Stimulated activated CD8-positive, alpha-beta memory T cell treated with anti-CD3 and anti-CD28 coated beads, Interleukin-2, amount 100 ng/mL, for 48 hours (primary cell): Measurements from ENCODE around the gene ZSCAN5A.
A peak's percentile ranks its signal among the peaks of the same experiment; 100 is the strongest.
"Not testable (repeated sequence)": the region's sequence is repeated elsewhere in the genome, so short reads cannot be mapped to it uniquely, and the experiment has no call there.

Experiments
- DNase-seq, 2 donors: peaks; one replicate each; pipeline ENCODE4 v3.0.0-alpha.2; 2020; ENCODE audit warnings: low read depth in 2 of 2

ZSCAN5A gene

DNA sequence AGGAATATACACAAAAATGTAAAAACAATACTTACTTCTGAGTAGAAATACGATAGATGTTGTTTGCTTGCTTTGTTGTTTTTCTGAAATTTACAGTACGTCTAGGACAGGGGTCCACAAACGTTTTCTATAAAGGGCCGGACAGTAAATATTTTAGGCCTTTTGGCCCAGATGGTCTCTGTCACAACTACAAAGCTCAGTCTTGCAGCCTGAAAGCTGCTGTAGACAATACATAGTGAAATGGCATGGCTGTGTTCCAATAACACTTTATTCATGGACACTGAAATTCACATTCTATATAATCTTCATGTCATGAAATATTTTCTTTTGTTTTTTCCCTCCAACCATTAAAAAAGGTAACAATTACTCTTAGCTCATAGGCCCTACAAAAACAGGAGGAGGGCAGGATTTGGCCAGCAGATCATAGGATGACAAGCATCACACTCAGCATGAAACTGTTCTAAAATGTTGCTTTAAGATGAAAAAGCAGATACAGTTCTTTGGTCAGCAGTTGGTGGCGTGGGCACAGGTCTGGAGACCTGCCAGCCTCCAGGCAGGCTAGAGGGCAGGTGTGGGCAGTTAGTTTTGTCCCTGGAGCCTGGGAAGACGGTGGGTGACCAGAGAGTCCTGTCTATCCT, 42.4 kb downstream of the ZSCAN5A start, which contains the start of gene EDDM13:
TSS of gene EDDM13 (plus strand) at position 588 of the 638 bp plus-strand sequence. CDS start 87 bp downstream, outside the sequence.
- DNase-seq: no peak

DNA sequence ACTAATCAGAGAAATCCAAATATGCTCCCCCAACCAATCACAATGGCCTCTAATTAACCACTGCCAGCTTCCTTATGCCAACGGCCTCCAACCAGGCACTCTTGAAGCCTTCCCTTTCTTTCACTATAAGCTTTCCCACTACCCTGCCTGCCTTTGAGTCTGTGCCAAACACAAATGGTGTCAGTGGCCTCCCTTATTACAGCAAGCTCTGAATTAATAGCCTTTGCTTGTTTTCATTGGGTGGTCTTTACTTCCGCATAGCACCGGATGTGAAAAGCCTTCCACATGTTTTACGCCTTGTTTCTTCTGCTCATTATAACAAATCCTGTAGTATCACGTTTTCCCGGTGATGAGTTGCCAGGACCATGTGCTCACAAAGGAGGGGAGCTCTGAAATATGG, 43.5 kb downstream of the ZSCAN5A start:
- DNase-seq: no peak

DNA sequence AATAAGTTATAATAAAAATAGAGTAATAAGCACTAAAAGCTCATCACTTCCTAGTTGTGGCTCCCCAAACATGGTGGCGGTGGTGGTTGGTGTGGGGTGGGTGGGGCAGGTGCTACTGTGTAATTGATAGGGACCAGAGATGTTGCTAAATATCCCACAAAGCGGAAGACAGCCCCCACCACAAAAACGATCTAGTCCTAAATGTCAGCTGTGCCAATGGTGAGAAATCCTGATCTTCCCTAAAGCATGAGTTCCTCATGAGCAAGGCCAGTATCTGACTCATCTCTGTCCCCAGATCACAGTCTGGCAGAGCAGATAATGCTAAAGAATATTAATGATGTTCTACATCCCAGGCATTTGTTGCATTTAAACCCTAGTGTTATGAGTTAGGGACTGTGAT, 44.0 kb downstream of the ZSCAN5A start:
- no peak for DNase-seq

DNA sequence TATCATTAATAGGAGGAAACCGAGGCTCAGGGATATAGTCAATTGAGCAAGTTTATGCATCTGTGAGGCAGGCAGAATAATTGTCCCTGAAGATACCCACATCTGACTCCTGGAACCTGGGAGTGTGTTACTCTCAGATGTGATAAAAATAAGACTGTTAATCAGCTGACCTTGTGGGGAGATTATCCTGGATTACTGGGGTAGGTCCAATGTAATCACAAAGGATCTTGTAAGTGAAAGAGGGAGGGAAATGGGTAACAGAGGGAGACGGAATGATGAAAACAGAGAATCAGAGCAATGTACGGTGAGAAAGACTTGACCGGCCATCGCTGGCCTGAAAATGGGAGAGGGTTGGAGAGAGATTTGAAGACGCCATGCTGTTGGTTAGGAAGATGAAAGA, 45.3 kb downstream of the ZSCAN5A start:
- no peak for DNase-seq

DNA sequence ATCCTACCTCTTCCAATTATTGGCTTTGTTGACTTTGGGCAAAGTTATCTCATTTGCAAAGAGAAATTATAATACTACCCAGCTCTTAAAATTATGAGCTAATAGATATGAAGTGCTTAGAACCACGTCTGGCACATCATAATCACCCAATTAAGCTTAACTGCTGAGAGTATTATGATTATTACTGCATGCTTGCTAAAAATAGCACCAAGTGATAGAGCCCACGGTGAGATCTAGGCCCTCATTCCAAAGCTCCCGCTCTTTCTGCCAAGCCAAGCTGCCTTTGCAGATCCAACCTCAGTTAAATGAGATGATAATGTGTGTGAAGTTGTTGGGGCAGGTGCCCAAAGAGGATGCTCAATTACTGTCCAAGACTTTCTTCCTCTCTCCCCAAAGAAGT, 48.6 kb downstream of the ZSCAN5A start:
- DNase-seq: no peak

- no peak for DNase-seq
These were observed 51.3 kb downstream of the ZSCAN5A start for GRCh38 chr19:56263319-56263718.

- not testable (repeated sequence) for DNase-seq
These were observed 52.7 kb downstream of the ZSCAN5A start for GRCh38 chr19:56261932-56262331.

- no peak for DNase-seq
These were observed 53.5 kb downstream of the ZSCAN5A start for GRCh38 chr19:56261145-56261544.

DNA sequence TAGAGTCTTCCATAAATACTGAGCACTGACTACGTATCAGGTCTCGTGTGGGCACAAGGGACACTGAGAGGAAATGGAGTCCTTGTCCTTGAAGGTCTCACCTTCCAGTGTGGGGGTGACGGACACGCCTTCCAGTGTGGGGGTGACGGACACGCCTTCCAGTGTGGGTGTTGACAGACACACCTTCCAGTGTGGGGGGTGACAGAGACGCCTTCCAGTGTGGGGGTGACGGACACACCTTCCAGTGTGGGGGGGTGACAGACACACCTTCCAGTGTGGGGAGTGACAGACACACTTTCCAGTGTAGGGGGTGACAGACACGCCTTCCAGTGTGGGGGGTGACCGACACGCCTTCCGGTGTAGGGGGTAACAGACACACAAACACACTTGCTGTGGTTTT, 56.4 kb downstream of the ZSCAN5A start:
- no peak for DNase-seq

DNA sequence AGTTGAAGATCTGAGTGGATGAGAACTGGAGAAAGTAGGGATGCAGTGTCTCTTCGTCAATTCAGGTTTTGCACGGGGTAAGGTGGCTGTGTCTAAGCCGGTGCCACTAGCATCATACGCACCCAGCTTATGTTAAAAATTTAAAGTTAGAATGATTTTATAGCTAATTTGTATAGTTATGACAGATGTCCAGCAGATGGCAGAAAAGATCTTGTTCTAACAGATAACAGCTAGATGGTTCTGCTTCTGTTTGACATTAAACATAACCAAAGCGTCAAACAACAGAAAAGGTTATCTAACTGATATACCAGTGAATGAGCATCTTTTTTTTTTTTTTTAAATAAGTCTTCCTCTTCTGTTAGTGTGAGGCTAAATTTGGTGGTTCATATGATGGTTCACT, 60.9 kb downstream of the ZSCAN5A start:
- DNase-seq: no peak

GRCh38 chr19:56252699-56253422, 61.8 kb downstream of the ZSCAN5A start:
- peak; percentile 65 to 72 for DNase-seq

- not testable (repeated sequence) for DNase-seq
These were observed 65.8 kb downstream of the ZSCAN5A start for GRCh38 chr19:56248736-56249338.

DNA sequence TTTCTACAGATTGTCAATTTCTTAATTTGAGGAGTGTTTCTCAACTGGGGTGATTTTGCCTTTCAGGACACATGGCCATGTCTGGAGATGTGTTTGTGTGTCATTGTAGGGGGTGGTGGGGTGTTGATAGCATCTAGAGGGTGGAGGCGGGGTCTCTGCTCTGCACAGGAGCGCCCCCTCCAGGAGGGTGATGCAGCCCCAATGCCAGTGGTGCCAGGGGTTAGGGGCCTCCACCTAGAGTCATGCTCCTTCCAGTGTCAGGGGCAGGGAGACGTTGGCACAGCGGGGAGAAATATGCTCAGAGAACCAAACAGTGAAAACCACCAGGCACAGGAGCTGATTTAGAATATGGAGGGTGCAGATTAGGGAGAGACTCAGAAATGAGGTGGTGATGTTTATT, 68.9 kb downstream of the ZSCAN5A start:
- not testable (repeated sequence) for DNase-seq

DNA sequence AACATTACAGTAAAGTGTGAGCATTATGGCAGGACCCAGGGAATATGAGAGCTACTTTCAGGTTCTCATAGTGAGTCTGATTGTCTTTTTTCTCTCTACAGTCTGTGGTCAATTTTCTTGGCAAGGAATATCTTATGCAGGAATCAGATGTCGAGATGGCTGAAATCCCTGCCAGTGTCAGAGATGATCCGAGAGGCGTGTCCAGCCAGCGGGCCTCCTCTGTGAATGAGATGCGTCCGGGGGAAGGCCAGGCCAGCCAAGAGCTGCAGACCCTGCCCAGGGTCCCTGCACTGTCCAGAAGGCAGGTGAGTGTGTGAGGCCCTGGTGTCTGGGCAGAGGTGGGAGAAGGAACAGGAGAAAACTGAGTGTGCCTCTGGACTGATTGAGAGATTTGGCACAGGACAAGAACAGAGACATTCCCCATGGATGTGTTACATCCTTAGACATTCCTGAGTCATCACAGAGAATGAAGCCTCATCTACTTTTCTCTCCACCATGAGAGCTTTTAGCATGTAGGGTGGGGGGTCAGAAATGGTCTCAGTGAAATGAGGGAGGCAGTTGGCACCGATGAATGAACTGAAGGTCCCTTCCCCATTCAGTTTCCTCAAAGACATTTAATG, 69.4 kb downstream of the ZSCAN5A start:
- DNase-seq: no peak

- no peak for DNase-seq
These were observed 91.2 kb downstream of the ZSCAN5A start for GRCh38 chr19:56223481-56223880.

GRCh38 chr19:56222901-56223300, 91.7 kb downstream of the ZSCAN5A start:
- DNase-seq: no peak

DNA sequence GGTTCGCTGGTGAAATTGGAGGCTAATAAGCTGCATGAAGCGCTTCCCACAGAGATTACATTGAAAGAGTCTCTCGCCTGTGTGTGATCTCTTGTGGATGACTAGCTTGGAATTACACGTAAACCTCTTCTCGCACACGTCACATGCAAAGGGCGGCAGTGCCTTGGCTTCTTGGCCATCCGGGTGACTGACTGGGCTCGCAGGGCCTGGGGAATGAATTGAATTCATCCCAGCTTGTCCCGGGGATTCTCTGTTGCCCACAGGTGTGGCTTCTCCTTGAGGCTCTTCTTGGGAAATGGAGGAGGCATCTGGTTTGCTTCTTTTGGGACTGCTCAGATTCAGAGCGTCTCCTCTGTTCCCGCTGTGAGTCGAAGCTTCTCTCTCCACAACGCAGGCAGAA, 92.8 kb downstream of the ZSCAN5A start:
- no peak for DNase-seq

DNA sequence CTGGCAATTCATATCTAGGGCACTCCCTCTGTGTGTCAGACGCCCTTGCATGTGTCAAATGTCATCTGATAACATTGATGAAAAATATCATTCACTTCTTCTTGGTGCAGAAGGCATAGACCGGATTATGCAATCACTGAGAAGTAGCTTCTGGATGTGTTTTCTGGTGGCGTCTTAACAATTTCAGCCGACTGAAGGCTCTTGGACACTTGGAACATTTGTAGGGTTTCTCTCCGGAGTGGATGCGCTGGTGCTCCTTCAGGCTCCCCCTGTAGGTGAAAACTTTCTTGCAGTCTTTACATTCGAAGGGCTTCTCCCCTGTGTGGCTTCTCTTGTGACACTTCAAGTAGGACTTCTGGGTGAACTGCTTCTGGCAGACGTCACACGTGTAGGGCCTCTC, 93.2 kb downstream of the ZSCAN5A start:
- not testable (repeated sequence) for DNase-seq

DNA sequence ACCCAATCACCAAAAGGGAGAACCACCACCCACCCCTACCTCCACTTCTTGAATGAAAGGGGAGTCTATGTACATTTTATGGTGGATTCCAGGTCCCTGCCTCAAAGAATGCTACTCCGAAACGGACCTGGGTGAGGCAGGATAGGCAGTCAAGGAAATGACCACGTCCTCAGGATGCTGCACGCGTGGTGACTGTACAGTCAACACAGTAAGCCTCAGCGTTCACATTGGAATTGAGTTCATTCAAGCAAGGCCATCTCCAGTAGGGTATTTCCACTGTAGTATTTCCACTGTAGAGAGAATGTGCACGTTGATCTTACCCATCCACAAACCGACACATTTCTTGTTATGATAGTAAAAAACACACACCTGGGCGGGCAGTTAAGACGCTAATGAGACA, 95.7 kb downstream of the ZSCAN5A start:
- DNase-seq: no peak

GRCh38 chr19:56217039-56217949, 97.3 kb downstream of the ZSCAN5A start:
- no peak for DNase-seq

DNA sequence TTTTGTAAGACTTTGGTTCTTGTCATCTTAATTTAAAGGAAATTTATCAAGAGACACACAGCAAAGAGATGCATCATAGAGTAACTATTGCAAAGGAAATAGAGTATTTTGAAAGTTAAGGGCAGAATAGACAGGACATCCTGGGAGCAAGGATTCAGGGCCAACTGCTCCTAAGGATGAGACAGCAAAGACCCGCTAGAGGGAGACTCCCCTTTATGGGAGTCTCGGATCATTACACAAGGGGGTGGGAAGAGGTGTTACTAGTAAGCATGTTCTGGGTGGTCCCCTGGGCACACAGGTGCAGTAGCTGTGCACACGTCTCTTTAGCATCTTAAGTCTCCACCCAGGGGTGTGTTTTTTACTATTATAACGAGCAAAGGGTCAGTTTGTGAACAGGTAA, 102.9 kb downstream of the ZSCAN5A start:
- no peak for DNase-seq
